Mammary epithelial cell (primary cell): Measurements from ENCODE around the gene TRIB2.

Experiments
- EZH2 ChIP-seq: IDR thresholded peaks from 2 replicates; pipeline ENCODE4 v1.6.1; 2012; ENCODE audit warnings: low read length, inconsistent platforms, borderline replicate concordance
- TF ChIP-seq, protein P1 (sequence below), 2 donors: IDR thresholded peaks in 1 of 2; conservative IDR thresholded peaks in 1 of 2; 2 replicates each; pipeline ENCODE4 v1.5.1; 2011 to 2012; ENCODE audit warnings: inconsistent platforms in 2 of 2, low read length in 2 of 2, mild to moderate bottlenecking in 2 of 2, control low read depth in 1 of 2, low read depth in 1 of 2; ENCODE audit not compliant: insufficient read depth in 1 of 2; ENCODE audit errors: extremely low read depth in 1 of 2

DNA sequence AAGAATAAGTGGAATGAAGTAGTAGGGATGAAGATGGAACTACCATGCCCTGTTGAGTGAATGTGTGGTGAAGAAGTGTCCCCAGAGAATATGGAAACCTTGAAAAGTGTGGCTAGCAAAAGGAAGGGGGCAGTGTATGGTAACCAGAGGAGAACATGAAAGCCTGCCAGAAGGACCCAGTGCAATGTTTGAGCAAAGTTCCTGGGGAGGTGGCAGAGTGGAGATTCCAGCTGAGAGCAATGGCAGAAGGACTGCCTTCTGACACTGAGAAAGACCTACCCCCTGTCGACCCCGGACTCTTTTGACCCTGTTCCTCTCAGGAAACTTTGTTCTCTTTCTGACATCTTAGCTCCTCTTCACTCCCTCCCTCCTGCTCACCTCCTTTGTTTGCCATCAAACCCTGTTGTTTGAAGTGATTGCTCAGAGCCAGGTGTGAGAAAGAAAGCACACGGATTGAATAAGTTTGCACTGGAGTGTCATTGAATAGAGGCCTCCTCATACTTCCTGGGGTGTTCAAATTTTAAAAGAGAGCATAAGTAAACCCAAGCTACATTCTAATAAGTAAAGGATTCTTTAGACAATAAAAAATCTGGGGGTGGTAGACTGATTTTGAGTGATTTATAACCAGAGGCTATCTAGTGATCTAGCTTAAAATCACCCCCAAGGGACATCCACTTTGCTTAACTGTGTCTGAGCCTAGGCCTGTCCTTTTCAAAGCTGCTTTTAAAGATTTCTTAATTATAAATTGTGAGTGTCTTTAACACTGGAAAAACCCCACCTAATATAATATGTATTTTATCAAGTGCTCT is 57.1 kb downstream of the TRIB2 start:
- TF ChIP-seq, protein P1, sequence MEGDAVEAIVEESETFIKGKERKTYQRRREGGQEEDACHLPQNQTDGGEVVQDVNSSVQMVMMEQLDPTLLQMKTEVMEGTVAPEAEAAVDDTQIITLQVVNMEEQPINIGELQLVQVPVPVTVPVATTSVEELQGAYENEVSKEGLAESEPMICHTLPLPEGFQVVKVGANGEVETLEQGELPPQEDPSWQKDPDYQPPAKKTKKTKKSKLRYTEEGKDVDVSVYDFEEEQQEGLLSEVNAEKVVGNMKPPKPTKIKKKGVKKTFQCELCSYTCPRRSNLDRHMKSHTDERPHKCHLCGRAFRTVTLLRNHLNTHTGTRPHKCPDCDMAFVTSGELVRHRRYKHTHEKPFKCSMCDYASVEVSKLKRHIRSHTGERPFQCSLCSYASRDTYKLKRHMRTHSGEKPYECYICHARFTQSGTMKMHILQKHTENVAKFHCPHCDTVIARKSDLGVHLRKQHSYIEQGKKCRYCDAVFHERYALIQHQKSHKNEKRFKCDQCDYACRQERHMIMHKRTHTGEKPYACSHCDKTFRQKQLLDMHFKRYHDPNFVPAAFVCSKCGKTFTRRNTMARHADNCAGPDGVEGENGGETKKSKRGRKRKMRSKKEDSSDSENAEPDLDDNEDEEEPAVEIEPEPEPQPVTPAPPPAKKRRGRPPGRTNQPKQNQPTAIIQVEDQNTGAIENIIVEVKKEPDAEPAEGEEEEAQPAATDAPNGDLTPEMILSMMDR (conservative IDR thresholded peaks at IDR 0.05 in 1 of 2, IDR thresholded peaks at IDR 0.05 in 1 of 2; ENCODE audit: extremely low read depth in 1 of 2, insufficient read depth in 1 of 2, low read depth in 1 of 2, low read length in 2 of 2), result no peak
- no peak for TF ChIP-seq EZH2
